H9 (cell line): ENCODE data around the gene TMEM221. TPM values are rescaled to one million over a fixed set of nuclear protein-coding genes. Genes with fewer than 3 reads are reported as not detected.

Experiments
- DNase-seq: peaks from one replicate; pipeline ENCODE4 v3.0.0-alpha.2; 2017
- H2AFZ ChIP-seq: one replicate; pipeline ENCODE4 v1.6.1; 2013; ENCODE audit warnings: mild to moderate bottlenecking, low read length, control low read depth, moderate library complexity
- H2AK5ac ChIP-seq: 2 replicates; pipeline ENCODE4 v1.6.1; 2013; ENCODE audit warnings: low read length, control low read depth, mixed read lengths; ENCODE audit not compliant: insufficient read length
- H2BK120ac ChIP-seq: one replicate; pipeline ENCODE4 v1.6.1; 2013; ENCODE audit warnings: low read depth, mild to moderate bottlenecking, low read length, control low read depth, inconsistent platforms; ENCODE audit not compliant: poor library complexity, severe bottlenecking
- H2BK12ac ChIP-seq: 2 replicates; pipeline ENCODE4 v1.6.1; 2013; ENCODE audit warnings: low read length, control low read depth, mixed read lengths, low read depth; ENCODE audit not compliant: insufficient read length
- H2BK15ac ChIP-seq: 2 replicates; pipeline ENCODE4 v1.6.1; 2013; ENCODE audit warnings: low read depth, low read length, control low read depth
- H2BK20ac ChIP-seq: one replicate; pipeline ENCODE4 v1.6.1; 2013; ENCODE audit warnings: low read depth, mild to moderate bottlenecking, low read length, control low read depth, inconsistent platforms; ENCODE audit not compliant: poor library complexity, severe bottlenecking
- H2BK5ac ChIP-seq: 2 replicates; pipeline ENCODE4 v1.6.1; 2013; ENCODE audit warnings: low read length, control low read depth, mixed read lengths; ENCODE audit not compliant: insufficient read length
- H3K14ac ChIP-seq: 2 replicates; pipeline ENCODE4 v1.6.1; 2013; ENCODE audit warnings: low read length, control low read depth; ENCODE audit not compliant: insufficient read depth
- H3K18ac ChIP-seq: 2 replicates; pipeline ENCODE4 v1.6.1; 2013; ENCODE audit warnings: low read depth, mild to moderate bottlenecking, mixed read lengths, low read length, control low read depth; ENCODE audit not compliant: insufficient read length
- H3K23ac ChIP-seq: 2 replicates; pipeline ENCODE4 v1.6.1; 2013; ENCODE audit warnings: low read length, control low read depth, mixed read lengths, low read depth; ENCODE audit not compliant: insufficient read length
- H3K23me2 ChIP-seq: 2 replicates; pipeline ENCODE4 v1.6.1; 2013; ENCODE audit warnings: low read depth, mild to moderate bottlenecking, mixed read lengths, low read length, control low read depth; ENCODE audit not compliant: insufficient read length, poor library complexity, severe bottlenecking
- H3K27ac ChIP-seq: 2 replicates; pipeline ENCODE4 v1.5.1; 2013; ENCODE audit warnings: low read length, control low read depth, mixed read lengths, low read depth; ENCODE audit not compliant: insufficient read length
- H3K27me3 ChIP-seq: 2 replicates; pipeline ENCODE4 v1.6.1; 2013; ENCODE audit warnings: low read length, control low read depth, inconsistent platforms; ENCODE audit not compliant: insufficient read depth
- H3K4ac ChIP-seq: 2 replicates; pipeline ENCODE4 v1.6.1; 2013; ENCODE audit warnings: low read depth, mild to moderate bottlenecking, control low read depth, inconsistent platforms, low read length, moderate library complexity
- H3K4me1 ChIP-seq: 2 replicates; pipeline ENCODE4 v1.6.1; 2013; ENCODE audit warnings: low read length, control low read depth, inconsistent platforms; ENCODE audit not compliant: insufficient read depth
- H3K4me2 ChIP-seq: 2 replicates; pipeline ENCODE4 v1.6.1; 2013; ENCODE audit warnings: low read length, control low read depth, mixed read lengths; ENCODE audit not compliant: insufficient read length, insufficient read depth
- H3K56ac ChIP-seq: 2 replicates; pipeline ENCODE4 v1.6.1; 2013; ENCODE audit warnings: low read depth, mild to moderate bottlenecking, mixed read lengths, low read length, control low read depth; ENCODE audit not compliant: insufficient read length
- H3K79me1 ChIP-seq: 2 replicates; pipeline ENCODE4 v1.6.1; 2013; ENCODE audit warnings: low read depth, mild to moderate bottlenecking, moderate library complexity, low read length, control low read depth, inconsistent platforms; ENCODE audit not compliant: insufficient read depth, poor library complexity, severe bottlenecking
- H3K79me2 ChIP-seq: 2 replicates; pipeline ENCODE4 v1.6.1; 2013; ENCODE audit warnings: low read length, control low read depth, inconsistent platforms; ENCODE audit not compliant: insufficient read depth
- H3K9ac ChIP-seq: 2 replicates; pipeline ENCODE4 v1.6.1; 2013; ENCODE audit warnings: low read length, control low read depth, mixed read lengths; ENCODE audit not compliant: insufficient read length; ENCODE audit errors: extremely low read depth
- H3K9me3 ChIP-seq: one replicate; pipeline ENCODE4 v1.6.1; 2013; ENCODE audit warnings: low read depth, low read length, inconsistent platforms; ENCODE audit not compliant: control insufficient read depth
- H3T11ph ChIP-seq: one replicate; pipeline ENCODE4 v1.6.1; 2013; ENCODE audit warnings: mild to moderate bottlenecking, low read length, control low read depth, inconsistent platforms
- H4K20me1 ChIP-seq: one replicate; pipeline ENCODE4 v1.6.1; 2013; ENCODE audit not compliant: control insufficient read depth, insufficient read length, insufficient read depth
- H4K5ac ChIP-seq: 2 replicates; pipeline ENCODE4 v1.6.1; 2013; ENCODE audit warnings: low read depth, mild to moderate bottlenecking, mixed read lengths, low read length, control low read depth; ENCODE audit not compliant: insufficient read length
- H4K8ac ChIP-seq: replicated peaks from 2 replicates; pipeline ENCODE4 v1.6.1; 2013; ENCODE audit warnings: low read length, control low read depth, mixed read lengths, low read depth; ENCODE audit not compliant: insufficient read length
- H4K91ac ChIP-seq: 2 replicates; pipeline ENCODE4 v1.6.1; 2013; ENCODE audit warnings: low read depth, mild to moderate bottlenecking, moderate library complexity, mixed read lengths, low read length, control low read depth; ENCODE audit not compliant: insufficient read length
- H3K27ac Mint-ChIP-seq, 3 experiments: 2 replicates in 2 of 3; 3 replicates in 1 of 3; pipeline ENCODE4 v1.8.0; 2020 to 2021; ENCODE audit warnings: mixed read lengths in 3 of 3, mild to moderate bottlenecking in 1 of 3, moderate library complexity in 1 of 3
- H3K27me3 Mint-ChIP-seq: 2 replicates; pipeline ENCODE4 v1.8.0; 2021; ENCODE audit warnings: low read depth, mild to moderate bottlenecking, moderate library complexity, mixed read lengths
- H3K36me3 Mint-ChIP-seq, 3 experiments: 2 replicates in 2 of 3; 3 replicates in 1 of 3; pipeline ENCODE4 v1.8.0; 2020 to 2021; ENCODE audit warnings: low read depth in 3 of 3, mixed read lengths in 3 of 3; ENCODE audit not compliant: insufficient read depth in 1 of 3
- H3K4me1 Mint-ChIP-seq, 2 experiments: 2 replicates each; pipeline ENCODE4 v1.8.0; 2020; ENCODE audit warnings: mixed read lengths in 2 of 2
- H3K4me3 Mint-ChIP-seq, 2 experiments: 2 replicates in 1 of 2; 3 replicates in 1 of 2; pipeline ENCODE4 v1.8.0; 2020 to 2021; ENCODE audit warnings: mild to moderate bottlenecking in 2 of 2, mixed read lengths in 2 of 2, moderate library complexity in 1 of 2
- H3K9me3 Mint-ChIP-seq, 2 experiments: 2 replicates in 1 of 2; 3 replicates in 1 of 2; pipeline ENCODE4 v1.8.0; 2020; ENCODE audit warnings: mild to moderate bottlenecking in 2 of 2, mixed read lengths in 2 of 2, moderate library complexity in 1 of 2
- WGBS: extraction: QIAGEN DNeasy Blood & Tissue Kit; methylation state at CpG from one replicate; pipeline ENCODE4 v1.1.7; 2013; ENCODE audit warnings: missing lambda C conversion rate, low lambda C conversion rate, mixed read lengths; ENCODE audit not compliant: insufficient read length; ENCODE audit errors: extremely low coverage; 5-methylcytosine and 5-hydroxymethylcytosine counted together
- total RNA-seq: library from RNA; stranded (reverse); gene quantifications from 2 replicates; pipeline ENCODE4 v1.2.1, GENCODE V29; 2021
- TF ChIP-seq, protein P1 (sequence below): fragments of 200-600 bp; sonication (generic); conservative IDR thresholded peaks from 3 replicates; pipeline ENCODE4 v1.8.0; 2021; ENCODE audit warnings: antibody characterized with exemption, mild to moderate bottlenecking

TMEM221 gene
- total RNA-seq, 1 experiment from 2014 or later = 1.4 TPM

DNA sequence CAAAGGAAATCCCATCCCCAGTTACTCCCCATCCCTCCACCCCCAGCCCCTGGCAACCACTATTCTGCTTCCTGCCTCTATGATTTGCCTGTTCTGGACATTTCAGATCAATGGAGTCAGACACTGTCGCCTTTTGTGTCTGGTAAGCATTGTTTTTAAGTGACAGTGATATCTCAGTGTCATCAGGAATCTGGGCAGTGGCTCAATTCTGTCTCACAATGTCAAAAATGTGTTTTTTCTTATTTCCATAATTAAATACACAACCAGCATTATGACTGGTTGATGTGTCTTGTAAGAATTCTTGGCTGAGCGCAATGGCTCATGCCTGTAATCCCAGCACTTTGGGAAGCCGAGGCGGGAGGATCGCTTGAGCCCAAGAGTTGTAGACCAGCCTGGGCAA is 42.8 kb upstream of the TMEM221 start:
- H2BK5ac ChIP-seq = no peak overlapping the region
- no peak overlapping the region for H3K27ac ChIP-seq
- H3K27me3 ChIP-seq = no peaks in the 10 kb centered on the region
- H3K27me3 Mint-ChIP-seq = peaks cover 3% of the 10 kb centered on the region
- H3K23ac ChIP-seq = no peak overlapping the region
- H4K8ac ChIP-seq = no peak overlapping the region
- peaks cover 7% of the 10 kb centered on the region; the same call in 1 of the 2 replicates for H3K4me1 ChIP-seq
- H3K4me3 Mint-ChIP-seq = no peak overlapping the region
- H2BK120ac ChIP-seq = no peak overlapping the region
- no CpG with 5 or more reads among the region's 5 CpGs for WGBS
- H3K9me3 Mint-ChIP-seq = peaks cover 0 to 2% of the 10 kb centered on the region in 2 experiments; a peak in 1 of 5 replicates
- DNase-seq = no peak
- H2BK12ac ChIP-seq = no peak overlapping the region
- no peaks in the 10 kb centered on the region for H3K79me2 ChIP-seq
- H3K36me3 Mint-ChIP-seq = no peaks in the 10 kb centered on the region
- no peak overlapping the region for H2AFZ ChIP-seq
- peaks cover 7% of the 10 kb centered on the region for H3K23me2 ChIP-seq
- no peak overlapping the region for H2BK15ac ChIP-seq
- H3K4me2 ChIP-seq = no peak overlapping the region
- peaks cover 19 to 22% of the 10 kb centered on the region in 2 experiments for H3K4me1 Mint-ChIP-seq
- no peak overlapping the region for H4K5ac ChIP-seq
- no peak overlapping the region for H3K18ac ChIP-seq
- TF ChIP-seq, protein P1, sequence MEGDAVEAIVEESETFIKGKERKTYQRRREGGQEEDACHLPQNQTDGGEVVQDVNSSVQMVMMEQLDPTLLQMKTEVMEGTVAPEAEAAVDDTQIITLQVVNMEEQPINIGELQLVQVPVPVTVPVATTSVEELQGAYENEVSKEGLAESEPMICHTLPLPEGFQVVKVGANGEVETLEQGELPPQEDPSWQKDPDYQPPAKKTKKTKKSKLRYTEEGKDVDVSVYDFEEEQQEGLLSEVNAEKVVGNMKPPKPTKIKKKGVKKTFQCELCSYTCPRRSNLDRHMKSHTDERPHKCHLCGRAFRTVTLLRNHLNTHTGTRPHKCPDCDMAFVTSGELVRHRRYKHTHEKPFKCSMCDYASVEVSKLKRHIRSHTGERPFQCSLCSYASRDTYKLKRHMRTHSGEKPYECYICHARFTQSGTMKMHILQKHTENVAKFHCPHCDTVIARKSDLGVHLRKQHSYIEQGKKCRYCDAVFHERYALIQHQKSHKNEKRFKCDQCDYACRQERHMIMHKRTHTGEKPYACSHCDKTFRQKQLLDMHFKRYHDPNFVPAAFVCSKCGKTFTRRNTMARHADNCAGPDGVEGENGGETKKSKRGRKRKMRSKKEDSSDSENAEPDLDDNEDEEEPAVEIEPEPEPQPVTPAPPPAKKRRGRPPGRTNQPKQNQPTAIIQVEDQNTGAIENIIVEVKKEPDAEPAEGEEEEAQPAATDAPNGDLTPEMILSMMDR = no peak
- H3T11ph ChIP-seq = no peak overlapping the region
- H3K9ac ChIP-seq = no peak overlapping the region
- no peak overlapping the region for H3K27ac Mint-ChIP-seq
- H2BK20ac ChIP-seq = no peak overlapping the region
- H3K14ac ChIP-seq = no peak overlapping the region
- H4K91ac ChIP-seq = no peak overlapping the region
- no peaks in the 10 kb centered on the region for H4K20me1 ChIP-seq
- H3K4ac ChIP-seq = no peak overlapping the region
- H3K79me1 ChIP-seq = no peaks in the 10 kb centered on the region
- no peak overlapping the region for H3K56ac ChIP-seq
- H2AK5ac ChIP-seq = no peak overlapping the region
- no peaks in the 10 kb centered on the region for H3K9me3 ChIP-seq
